HepG2 (cell line): ENCODE data around the gene PKD1L1. TPM values are rescaled to one million over a fixed set of nuclear protein-coding genes. Genes with fewer than 3 reads are reported as not detected.

ENCODE experiments used
- BORCS8-MEF2B ChIP-seq: sonication (generic); formaldehyde crosslinking; IDR thresholded peaks from 2 replicates; pipeline ENCODE4 v1.8.0; 2022; ENCODE audit warnings: mild to moderate bottlenecking, missing genetic modification reagents
- CENPT ChIP-seq: sonication (generic); formaldehyde crosslinking; IDR thresholded peaks from 2 replicates; pipeline ENCODE4 v1.8.0; 2022; ENCODE audit warnings: low read depth, mild to moderate bottlenecking, moderate library complexity, missing genetic modification reagents
- DNMT1 ChIP-seq: sonication (generic); formaldehyde crosslinking; IDR thresholded peaks from 2 replicates; pipeline ENCODE4 v1.5.1; 2020; ENCODE audit warnings: mild to moderate bottlenecking, missing genetic modification reagents
- DNMT3B ChIP-seq: conservative IDR thresholded peaks from 2 replicates; pipeline ENCODE4 v1.6.1; 2016; ENCODE audit warnings: missing biosample characterization, control low read depth
- ETV6 ChIP-seq: sonication (generic); formaldehyde crosslinking; conservative IDR thresholded peaks from 2 replicates; pipeline ENCODE4 v1.4.0; 2020; ENCODE audit warnings: missing genetic modification reagents
- GZF1 ChIP-seq: sonication (generic); formaldehyde crosslinking; IDR thresholded peaks from 2 replicates; pipeline ENCODE4 v1.5.1; 2020; ENCODE audit warnings: mild to moderate bottlenecking, missing genetic modification reagents
- HOXA9 ChIP-seq: sonication (generic); formaldehyde crosslinking; IDR thresholded peaks from 2 replicates; pipeline ENCODE4 v1.8.1; 2022; ENCODE audit warnings: missing genetic modification reagents, mild to moderate bottlenecking, moderate library complexity, borderline replicate concordance
- IKZF4 ChIP-seq: sonication (generic); formaldehyde crosslinking; IDR thresholded peaks from 2 replicates; pipeline ENCODE4 v1.5.1; 2020; ENCODE audit warnings: borderline replicate concordance, mild to moderate bottlenecking, low read depth, missing genetic modification reagents; ENCODE audit errors: not compliant biosample characterization
- PAF1 ChIP-seq: IDR thresholded peaks from 2 replicates; pipeline ENCODE4 v1.6.1; 2016; ENCODE audit warnings: missing genetic modification reagents, missing compliant biosample characterization
- REPIN1 ChIP-seq: sonication (generic); formaldehyde crosslinking; IDR thresholded peaks from 2 replicates; pipeline ENCODE4 v1.8.0; 2022; ENCODE audit warnings: missing genetic modification reagents, low read depth, mild to moderate bottlenecking, borderline replicate concordance
- RORA ChIP-seq: sonication (generic); formaldehyde crosslinking; IDR thresholded peaks from 2 replicates; pipeline ENCODE4 v1.5.0; 2020; ENCODE audit warnings: mild to moderate bottlenecking, missing genetic modification reagents, moderate library complexity
- SATB2 ChIP-seq: sonication (generic); formaldehyde crosslinking; IDR thresholded peaks from 2 replicates; pipeline ENCODE4 v1.5.0; 2020; ENCODE audit warnings: missing genetic modification reagents
- TAF1 ChIP-seq: sonication (generic); formaldehyde crosslinking; IDR thresholded peaks from 2 replicates; pipeline ENCODE4 v1.4.0; 2020; ENCODE audit warnings: missing genetic modification reagents
- TBP ChIP-seq: sonication (generic); formaldehyde crosslinking; IDR thresholded peaks from 2 replicates; pipeline ENCODE4 v1.5.0; 2020; ENCODE audit warnings: missing genetic modification reagents
- YEATS2 ChIP-seq: sonication (generic); formaldehyde crosslinking; IDR thresholded peaks from 2 replicates; pipeline ENCODE4 v1.4.0; 2020; ENCODE audit warnings: missing genetic modification reagents, borderline replicate concordance
- ZBTB8A ChIP-seq: sonication (generic); formaldehyde crosslinking; IDR thresholded peaks from 2 replicates; pipeline ENCODE4 v1.4.0; 2020; ENCODE audit warnings: mild to moderate bottlenecking, low read depth, missing genetic modification reagents, borderline replicate concordance
- ZFP62 ChIP-seq: sonication (generic); formaldehyde crosslinking; IDR thresholded peaks from 2 replicates; pipeline ENCODE4 v1.4.0; 2020; ENCODE audit warnings: missing genetic modification reagents
- ZNF180 ChIP-seq: sonication (generic); formaldehyde crosslinking; IDR thresholded peaks from 2 replicates; pipeline ENCODE4 v1.4.0; 2020; ENCODE audit warnings: low read depth, missing genetic modification reagents, borderline replicate concordance
- ZNF33B ChIP-seq: sonication (generic); formaldehyde crosslinking; IDR thresholded peaks from 2 replicates; pipeline ENCODE4 v1.5.1; 2020; ENCODE audit warnings: mild to moderate bottlenecking, missing genetic modification reagents
- ZSCAN20 ChIP-seq: sonication (generic); formaldehyde crosslinking; IDR thresholded peaks from 2 replicates; pipeline ENCODE4 v1.4.0; 2020; ENCODE audit warnings: missing genetic modification reagents, mild to moderate bottlenecking, borderline replicate concordance
- polyA plus RNA-seq, 8 experiments: library from polyadenylated mRNA; depleted of rRNA in 3 of 8; stranded (reverse) in 7 of 8; unstranded in 1 of 8; fragments of >200 nt; fragmentation: Illumina TruSeq in 4 of 8; extraction: Trizol in 4 of 8; gene quantifications; 2 replicates each; pipeline versions ENCODE4 v1.2.1 to v1.2.3, GENCODE V29; 2011 to 2016; ENCODE audit warnings: low read depth in 4 of 8, missing spikeins in 1 of 8, mixed read lengths in 1 of 8; ENCODE audit not compliant: insufficient read depth in 1 of 8
- total RNA-seq, 5 experiments: library from RNA; depleted of rRNA; stranded (reverse); fragments of >200 nt; fragmentation: Illumina TruSeq; extraction: Trizol; gene quantifications; 2 replicates each; pipeline ENCODE4 v1.2.3, GENCODE V29; 2016; ENCODE audit warnings: low read depth in 1 of 5
- TF ChIP-seq, protein P1 (sequence below): IDR thresholded peaks from 2 replicates; pipeline ENCODE4 v1.6.1; 2016; ENCODE audit warnings: control low read depth
- TF ChIP-seq, protein P2 (sequence below): IDR thresholded peaks from 2 replicates; pipeline ENCODE4 v1.6.1; 2016; ENCODE audit warnings: mild to moderate bottlenecking
- TF ChIP-seq, protein P3 (sequence below): sonication (generic); formaldehyde crosslinking; IDR thresholded peaks from 2 replicates; pipeline ENCODE4 v1.4.0; 2020; ENCODE audit warnings: missing genetic modification reagents
- TF ChIP-seq, protein P4 (sequence below): sonication (generic); formaldehyde crosslinking; conservative IDR thresholded peaks from 2 replicates; pipeline ENCODE4 v1.8.1; 2023; ENCODE audit warnings: missing genetic modification reagents

The PKD1L1 gene
- total and polyA plus RNA-seq, 2 of the 13 experiments (the other 11 are each of a cell fraction or from before 2014, with no cell fraction given), result 0.01 TPM; not detected in 1

DNA sequence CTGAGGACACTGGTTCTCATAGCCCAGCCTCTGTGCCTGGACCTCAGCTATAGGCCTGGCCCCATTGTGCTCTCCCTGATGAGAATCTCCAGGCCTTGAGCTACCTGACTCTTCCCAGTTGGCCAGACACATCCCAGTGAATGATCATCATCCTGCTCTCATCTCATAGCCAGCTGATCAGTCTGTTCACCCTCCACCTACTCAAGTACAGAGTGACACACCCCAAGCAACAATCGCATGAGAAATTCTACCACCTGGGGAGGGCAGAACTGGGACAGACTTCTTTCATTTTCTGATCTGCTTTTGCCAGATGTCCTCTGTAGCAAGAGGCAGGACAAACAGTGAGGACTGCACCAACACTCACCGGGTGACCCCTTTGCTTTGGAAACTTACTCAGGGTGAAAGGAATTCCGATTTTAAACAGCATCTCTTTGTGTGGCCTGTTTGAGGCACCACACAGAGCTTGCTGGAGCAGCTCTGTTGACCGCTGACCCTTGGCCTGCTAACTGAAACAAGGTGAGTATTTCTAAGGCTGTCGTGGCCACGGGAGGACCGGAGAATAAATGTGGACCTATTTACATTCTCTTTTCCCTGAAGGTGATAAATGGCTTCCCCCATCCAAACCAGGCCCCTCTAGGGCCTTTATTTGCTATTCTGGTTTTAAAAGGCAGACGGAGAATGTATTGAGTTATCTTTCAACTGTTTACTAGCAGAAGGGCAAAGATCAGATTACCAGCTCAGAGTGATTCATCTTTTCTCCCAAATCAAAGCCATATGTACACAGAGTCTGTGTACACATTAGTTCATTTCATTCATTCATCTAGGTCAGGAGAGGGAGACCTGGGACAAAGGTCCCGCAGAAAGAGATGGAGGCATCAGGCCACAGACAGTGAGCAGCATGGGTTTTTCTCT is 184.9 kb downstream of the PKD1L1 start (continued):
- TF ChIP-seq TAF1 (CRISPR knock-in tag) (peak; percentile 54), IKZF4 (CRISPR knock-in tag) (no peak), ZNF180 (CRISPR knock-in tag) (no peak), REPIN1 (peak; percentile 92), ZBTB8A (CRISPR knock-in tag) (no peak), HOXA9 (CRISPR knock-in tag) (no peak), TBP (CRISPR knock-in tag) (no peak), RORA (CRISPR knock-in tag) (peak; percentile 95; the same call in 1 of the 2 replicates), ZSCAN20 (CRISPR knock-in tag) (no peak), ETV6 (no peak), YEATS2 (CRISPR knock-in tag) (peak; percentile 53; the same call in 1 of the 2 replicates), DNMT1 (CRISPR knock-in tag) (peak; percentile 43; the same call in 1 of the 2 replicates), GZF1 (CRISPR knock-in tag) (no peak), PAF1 (CRISPR knock-in tag) (0 out of 2 replicates have a peak, but pooled peaks have one; percentile 21), BORCS8-MEF2B (CRISPR knock-in tag) (peak; percentile 76; the same call in 1 of the 2 replicates), SATB2 (CRISPR knock-in tag) (no peak), ZNF33B (CRISPR knock-in tag) (no peak; the same call in 1 of the 2 replicates), CENPT (CRISPR knock-in tag) (no peak), ZFP62 (CRISPR knock-in tag) (no peak), DNMT3B (CRISPR knock-in tag) (0 out of 2 replicates have a peak, but pooled peaks have one; percentile 51)
- TF ChIP-seq, protein P1, sequence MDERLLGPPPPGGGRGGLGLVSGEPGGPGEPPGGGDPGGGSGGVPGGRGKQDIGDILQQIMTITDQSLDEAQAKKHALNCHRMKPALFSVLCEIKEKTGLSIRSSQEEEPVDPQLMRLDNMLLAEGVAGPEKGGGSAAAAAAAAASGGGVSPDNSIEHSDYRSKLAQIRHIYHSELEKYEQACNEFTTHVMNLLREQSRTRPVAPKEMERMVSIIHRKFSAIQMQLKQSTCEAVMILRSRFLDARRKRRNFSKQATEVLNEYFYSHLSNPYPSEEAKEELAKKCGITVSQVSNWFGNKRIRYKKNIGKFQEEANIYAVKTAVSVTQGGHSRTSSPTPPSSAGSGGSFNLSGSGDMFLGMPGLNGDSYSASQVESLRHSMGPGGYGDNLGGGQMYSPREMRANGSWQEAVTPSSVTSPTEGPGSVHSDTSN (CRISPR knock-in tag), result peak; percentile 78
- TF ChIP-seq, protein P2, sequence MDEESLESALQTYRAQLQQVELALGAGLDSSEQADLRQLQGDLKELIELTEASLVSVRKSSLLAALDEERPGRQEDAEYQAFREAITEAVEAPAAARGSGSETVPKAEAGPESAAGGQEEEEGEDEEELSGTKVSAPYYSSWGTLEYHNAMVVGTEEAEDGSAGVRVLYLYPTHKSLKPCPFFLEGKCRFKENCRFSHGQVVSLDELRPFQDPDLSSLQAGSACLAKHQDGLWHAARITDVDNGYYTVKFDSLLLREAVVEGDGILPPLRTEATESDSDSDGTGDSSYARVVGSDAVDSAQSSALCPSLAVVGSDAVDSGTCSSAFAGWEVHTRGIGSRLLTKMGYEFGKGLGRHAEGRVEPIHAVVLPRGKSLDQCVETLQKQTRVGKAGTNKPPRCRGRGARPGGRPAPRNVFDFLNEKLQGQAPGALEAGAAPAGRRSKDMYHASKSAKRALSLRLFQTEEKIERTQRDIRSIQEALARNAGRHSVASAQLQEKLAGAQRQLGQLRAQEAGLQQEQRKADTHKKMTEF (CRISPR knock-in tag), result peak; percentile 97
- TF ChIP-seq, protein P3, sequence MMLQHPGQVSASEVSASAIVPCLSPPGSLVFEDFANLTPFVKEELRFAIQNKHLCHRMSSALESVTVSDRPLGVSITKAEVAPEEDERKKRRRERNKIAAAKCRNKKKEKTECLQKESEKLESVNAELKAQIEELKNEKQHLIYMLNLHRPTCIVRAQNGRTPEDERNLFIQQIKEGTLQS (CRISPR knock-in tag), result peak; percentile 92
- TF ChIP-seq, protein P4, sequence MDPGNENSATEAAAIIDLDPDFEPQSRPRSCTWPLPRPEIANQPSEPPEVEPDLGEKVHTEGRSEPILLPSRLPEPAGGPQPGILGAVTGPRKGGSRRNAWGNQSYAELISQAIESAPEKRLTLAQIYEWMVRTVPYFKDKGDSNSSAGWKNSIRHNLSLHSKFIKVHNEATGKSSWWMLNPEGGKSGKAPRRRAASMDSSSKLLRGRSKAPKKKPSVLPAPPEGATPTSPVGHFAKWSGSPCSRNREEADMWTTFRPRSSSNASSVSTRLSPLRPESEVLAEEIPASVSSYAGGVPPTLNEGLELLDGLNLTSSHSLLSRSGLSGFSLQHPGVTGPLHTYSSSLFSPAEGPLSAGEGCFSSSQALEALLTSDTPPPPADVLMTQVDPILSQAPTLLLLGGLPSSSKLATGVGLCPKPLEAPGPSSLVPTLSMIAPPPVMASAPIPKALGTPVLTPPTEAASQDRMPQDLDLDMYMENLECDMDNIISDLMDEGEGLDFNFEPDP (CRISPR knock-in tag), result no peak
